GM12872 (cell line): ENCODE data around the gene UBE2G2.

ENCODE experiments used
- TF ChIP-seq, protein P1 (sequence below): IDR thresholded peaks from 3 replicates; pipeline ENCODE4 v1.5.1; 2011; ENCODE audit warnings: low read depth, mild to moderate bottlenecking, low read length, moderate library complexity; ENCODE audit not compliant: insufficient read depth

The UBE2G2 gene

DNA sequence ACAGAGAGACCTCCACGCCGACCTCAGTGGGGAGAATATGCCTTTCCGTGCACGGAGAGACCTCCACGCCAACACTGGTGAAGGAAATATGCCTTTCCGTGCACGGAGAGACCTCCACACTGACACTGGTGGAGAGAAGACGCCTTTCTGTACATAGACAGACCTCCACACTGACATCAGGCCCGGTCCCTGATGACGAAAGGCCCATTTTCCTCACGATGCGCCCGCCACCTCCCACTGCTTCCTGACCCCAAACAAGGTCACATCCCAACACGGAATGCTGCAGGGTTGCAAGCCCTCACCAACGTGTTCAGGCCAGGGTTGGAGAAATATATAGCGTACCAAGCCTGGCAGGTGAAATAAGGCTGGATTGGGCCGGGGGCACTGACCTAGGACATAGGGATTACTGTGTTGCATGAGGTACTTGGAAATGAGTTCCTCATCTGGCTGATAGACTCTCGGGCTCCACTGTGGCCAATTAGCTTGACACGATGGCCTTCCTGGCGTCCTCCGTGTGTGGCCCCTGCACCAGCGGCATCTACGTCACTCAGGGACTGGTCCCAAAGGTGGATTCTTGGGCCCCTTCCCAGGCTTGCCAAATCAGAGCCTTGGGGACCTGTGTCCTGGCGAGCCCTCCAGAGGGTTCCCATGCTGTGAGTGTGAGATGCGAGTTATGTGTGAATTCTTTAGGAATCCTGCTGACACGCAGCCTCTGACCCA lies 32.8 kb upstream of the UBE2G2 start:
- TF ChIP-seq, protein P1, sequence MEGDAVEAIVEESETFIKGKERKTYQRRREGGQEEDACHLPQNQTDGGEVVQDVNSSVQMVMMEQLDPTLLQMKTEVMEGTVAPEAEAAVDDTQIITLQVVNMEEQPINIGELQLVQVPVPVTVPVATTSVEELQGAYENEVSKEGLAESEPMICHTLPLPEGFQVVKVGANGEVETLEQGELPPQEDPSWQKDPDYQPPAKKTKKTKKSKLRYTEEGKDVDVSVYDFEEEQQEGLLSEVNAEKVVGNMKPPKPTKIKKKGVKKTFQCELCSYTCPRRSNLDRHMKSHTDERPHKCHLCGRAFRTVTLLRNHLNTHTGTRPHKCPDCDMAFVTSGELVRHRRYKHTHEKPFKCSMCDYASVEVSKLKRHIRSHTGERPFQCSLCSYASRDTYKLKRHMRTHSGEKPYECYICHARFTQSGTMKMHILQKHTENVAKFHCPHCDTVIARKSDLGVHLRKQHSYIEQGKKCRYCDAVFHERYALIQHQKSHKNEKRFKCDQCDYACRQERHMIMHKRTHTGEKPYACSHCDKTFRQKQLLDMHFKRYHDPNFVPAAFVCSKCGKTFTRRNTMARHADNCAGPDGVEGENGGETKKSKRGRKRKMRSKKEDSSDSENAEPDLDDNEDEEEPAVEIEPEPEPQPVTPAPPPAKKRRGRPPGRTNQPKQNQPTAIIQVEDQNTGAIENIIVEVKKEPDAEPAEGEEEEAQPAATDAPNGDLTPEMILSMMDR, result no peak

DNA sequence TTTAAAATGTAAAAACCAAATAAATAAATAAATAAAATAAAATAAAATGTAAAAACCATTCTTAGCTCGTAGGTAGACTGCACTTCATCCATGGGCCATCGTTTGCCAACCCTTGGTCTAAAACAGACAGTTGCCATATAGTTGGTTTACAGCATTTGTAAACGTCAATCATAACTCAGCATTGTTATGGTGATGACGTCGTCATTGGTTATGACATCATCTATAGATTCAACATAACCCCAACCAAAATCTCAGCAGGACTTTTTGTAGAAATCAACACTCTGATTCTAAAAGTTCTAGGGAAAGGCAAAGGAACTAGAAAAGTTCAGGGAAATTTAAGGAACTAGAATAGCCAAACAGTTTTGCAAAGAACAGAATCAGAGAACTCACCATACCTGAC lies 32.0 kb upstream of the UBE2G2 start:
- TF ChIP-seq, protein P1, result no peak

DNA sequence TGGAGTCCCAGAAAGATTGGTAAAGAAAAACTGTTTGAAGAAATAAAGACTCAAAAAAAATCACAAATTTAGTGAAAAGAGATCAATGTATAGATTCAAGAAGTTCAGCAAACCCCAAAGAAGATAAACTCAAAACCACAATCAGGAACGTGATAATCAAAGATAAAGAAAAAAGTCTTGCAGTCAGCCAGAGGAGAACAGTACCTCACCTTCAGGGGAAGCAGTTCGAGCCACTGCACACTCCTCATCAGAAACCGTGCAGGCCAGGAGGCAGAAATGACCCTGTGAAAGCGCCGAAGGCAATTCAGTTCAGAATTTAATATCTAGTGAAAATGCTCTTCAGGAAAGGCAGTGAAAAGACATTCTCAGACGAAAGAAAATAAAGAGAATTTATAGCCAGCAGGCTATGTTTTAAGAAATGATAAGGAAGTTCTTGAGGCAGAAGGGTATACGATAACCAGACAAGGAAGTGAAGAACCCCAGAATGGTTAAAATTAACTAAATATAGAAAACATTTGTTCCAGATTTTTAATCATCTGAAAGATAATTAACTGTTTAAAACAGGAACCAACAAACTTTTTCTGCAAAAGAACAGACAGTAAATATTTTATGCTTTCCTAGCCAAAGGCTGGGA lies 29.7 kb upstream of the UBE2G2 start:
- TF ChIP-seq, protein P1, result no peak

DNA sequence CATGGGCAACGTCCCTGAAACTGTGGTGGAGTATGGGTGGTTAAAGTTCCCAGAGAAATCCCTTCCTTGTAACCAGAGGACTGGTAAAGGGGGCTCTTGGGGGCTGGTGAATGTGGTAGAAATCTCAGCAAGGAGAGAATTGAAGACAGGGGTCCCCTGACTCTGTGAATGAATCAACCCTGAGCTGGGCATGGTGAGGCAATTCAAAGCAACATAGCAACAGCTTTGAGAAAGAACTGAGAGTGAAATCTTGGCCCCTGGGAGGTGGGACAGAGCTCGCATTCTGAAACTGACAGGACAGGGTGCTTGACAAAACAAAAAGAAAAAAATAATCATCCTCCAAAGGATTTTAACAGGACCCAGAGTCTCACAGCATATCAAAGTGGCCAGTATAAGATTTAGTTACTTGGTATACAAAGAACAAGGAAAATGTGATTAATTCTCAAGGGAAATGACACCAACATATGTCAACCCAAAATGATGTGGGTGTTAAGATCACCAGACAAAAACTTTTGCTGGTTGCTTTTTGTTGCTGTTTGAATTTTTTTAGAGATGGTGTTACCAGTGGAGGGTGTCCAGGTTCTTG lies 28.0 kb upstream of the UBE2G2 start:
- TF ChIP-seq, protein P1, result no peak

DNA sequence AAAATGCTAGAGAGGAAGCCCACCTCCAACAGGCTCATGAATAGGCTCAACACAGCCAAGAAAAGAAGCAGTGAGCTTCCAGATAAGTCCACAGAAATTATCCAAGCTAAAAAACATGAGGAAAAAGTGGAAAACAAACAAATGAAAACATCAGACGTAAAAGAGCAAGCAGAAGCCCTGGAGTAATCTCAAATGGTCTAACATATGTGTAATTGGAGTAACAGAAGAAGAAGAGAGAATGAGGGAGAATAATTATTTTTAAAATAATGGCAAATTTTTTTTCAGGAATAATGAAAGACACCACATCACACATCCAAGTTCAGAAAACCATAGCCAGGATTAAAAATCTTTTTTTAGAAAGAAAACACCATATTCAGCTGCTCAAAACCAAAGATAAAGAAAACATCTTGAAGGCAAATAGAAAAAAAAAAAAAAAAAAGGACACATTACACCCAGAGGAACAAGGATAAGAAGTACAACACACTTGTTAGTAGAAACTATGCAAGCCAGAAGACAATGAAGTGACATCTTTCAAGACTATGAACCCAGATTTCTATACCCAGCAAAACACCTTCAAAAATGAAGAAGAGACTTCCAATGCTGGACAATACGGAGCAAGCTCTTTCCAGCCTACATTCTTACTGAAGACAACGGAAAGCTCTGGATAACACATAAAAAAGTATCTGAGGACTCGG lies 26.9 kb upstream of the UBE2G2 start:
- TF ChIP-seq, protein P1, result no peak

DNA sequence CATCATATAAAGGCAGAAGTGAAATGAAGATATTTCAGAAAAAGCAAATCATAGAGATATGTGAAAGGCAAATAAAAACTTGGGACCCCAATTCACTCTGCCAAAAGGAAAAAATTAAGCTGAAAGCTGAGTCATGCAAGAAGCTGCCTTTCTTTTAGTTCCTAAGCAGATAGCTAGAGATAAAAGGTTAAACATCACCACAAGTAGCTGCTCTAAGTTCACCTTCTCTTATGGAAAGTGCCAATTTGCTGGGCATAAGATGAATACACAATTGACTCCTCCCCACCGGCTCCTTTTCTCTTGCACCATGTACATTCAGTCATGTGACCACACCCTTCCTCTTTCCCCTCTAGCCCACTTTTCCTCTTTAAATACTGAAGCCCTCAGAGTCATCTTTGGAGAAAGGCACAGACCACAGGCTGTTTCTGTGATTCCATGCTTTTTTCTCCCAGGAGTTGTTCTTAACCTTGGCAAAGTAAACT lies 21.6 kb upstream of the UBE2G2 start:
- TF ChIP-seq, protein P1, result no peak
